ENCODE results near the gene NLGN3. TPM values are rescaled to one million over a fixed set of nuclear protein-coding genes. Genes with fewer than 3 reads are reported as not detected.
"Not testable (repeated sequence)": the region's sequence is repeated elsewhere in the genome, so short reads cannot be mapped to it uniquely, and the experiment has no call there.

The NLGN3 gene
- total RNA-seq, 1 experiment from 2014 or later = 0.95 TPM

- no peaks in the 10 kb centered on the region for H3K4me1 ChIP-seq
- H3K4me3 ChIP-seq = no peak overlapping the region
Measured at GRCh38 chrX:71171110-71171801, 26.6 kb downstream of the NLGN3 start.

GRCh38 chrX:71173440-71173839, 28.8 kb downstream of the NLGN3 start:
- H3K9me3 ChIP-seq (replicated peaks) = no peaks in the 10 kb centered on the region
- no peak for DNase-seq
- H3K27ac ChIP-seq = no peak overlapping the region
- no peak overlapping the region for H3K4me3 ChIP-seq
- H3K27me3 ChIP-seq = no peaks in the 10 kb centered on the region
- H3K4me1 ChIP-seq = no peaks in the 10 kb centered on the region
- H3K36me3 ChIP-seq = no peaks in the 10 kb centered on the region

More at GRCh38 chrX:71171110-71171801, 26.6 kb downstream of the NLGN3 start:
- Histone ChIP-seq H3K27me3 (no peaks in the 10 kb centered on the region), H3K9me3 (replicated peaks) (no peaks in the 10 kb centered on the region), H3K27ac (no peak overlapping the region), H3K36me3 (no peaks in the 10 kb centered on the region)
- DNase-seq = no peak

- H3K9me3 ChIP-seq (replicated peaks) = no peaks in the 10 kb centered on the region
- no peak for DNase-seq
- H3K4me3 ChIP-seq = no peak overlapping the region
- H3K4me1 ChIP-seq = no peaks in the 10 kb centered on the region
- no peak overlapping the region for H3K27ac ChIP-seq
- no peaks in the 10 kb centered on the region for H3K27me3 ChIP-seq
- no peaks in the 10 kb centered on the region for H3K36me3 ChIP-seq
Measured at GRCh38 chrX:71174795-71175194, 30.2 kb downstream of the NLGN3 start.

GRCh38 chrX:71175531-71175930, 30.9 kb downstream of the NLGN3 start:
- Histone ChIP-seq H3K4me1 (no peaks in the 10 kb centered on the region), H3K36me3 (no peaks in the 10 kb centered on the region), H3K27me3 (no peaks in the 10 kb centered on the region), H3K27ac (no peak overlapping the region), H3K9me3 (replicated peaks) (no peaks in the 10 kb centered on the region), H3K4me3 (no peak overlapping the region)
- no peak for DNase-seq

DNA sequence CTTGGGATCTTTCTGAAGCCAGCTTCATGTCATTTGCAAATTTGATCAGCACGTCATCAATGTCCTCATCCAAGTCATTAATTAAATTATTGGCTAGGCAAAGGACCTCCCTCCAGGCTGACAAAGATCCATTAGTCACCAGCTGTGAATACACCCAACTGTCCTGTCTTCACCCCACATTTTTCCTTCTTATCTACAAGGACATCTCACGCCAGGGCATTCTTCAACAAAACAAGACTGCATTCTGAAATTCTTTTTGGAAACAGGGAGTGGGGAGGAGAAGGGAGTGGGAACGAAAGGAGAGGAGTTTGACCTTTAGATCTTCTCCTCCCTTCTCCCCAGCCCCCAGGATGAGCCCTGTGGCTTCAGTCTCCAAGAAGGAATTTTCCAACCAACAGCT, 32.7 kb downstream of the NLGN3 start:
- Histone ChIP-seq H3K27me3 (no peaks in the 10 kb centered on the region), H3K4me3 (no peak overlapping the region), H3K9me3 (replicated peaks) (no peaks in the 10 kb centered on the region), H3K36me3 (no peaks in the 10 kb centered on the region), H3K4me1 (no peaks in the 10 kb centered on the region; the same call in 1 of the 2 replicates), H3K27ac (no peak overlapping the region)
- DNase-seq = no peak

- no peak overlapping the region for H3K27ac ChIP-seq
- no peaks in the 10 kb centered on the region for H3K9me3 ChIP-seq (replicated peaks)
- no peaks in the 10 kb centered on the region for H3K36me3 ChIP-seq
- no peak overlapping the region for H3K4me3 ChIP-seq
- no peaks in the 10 kb centered on the region for H3K27me3 ChIP-seq
- peak; percentile 48 to 85 for DNase-seq
- H3K4me1 ChIP-seq = peaks cover 3% of the 10 kb centered on the region; the same call in 1 of the 2 replicates
Measured at GRCh38 chrX:71178908-71179307, 34.3 kb downstream of the NLGN3 start.

DNA sequence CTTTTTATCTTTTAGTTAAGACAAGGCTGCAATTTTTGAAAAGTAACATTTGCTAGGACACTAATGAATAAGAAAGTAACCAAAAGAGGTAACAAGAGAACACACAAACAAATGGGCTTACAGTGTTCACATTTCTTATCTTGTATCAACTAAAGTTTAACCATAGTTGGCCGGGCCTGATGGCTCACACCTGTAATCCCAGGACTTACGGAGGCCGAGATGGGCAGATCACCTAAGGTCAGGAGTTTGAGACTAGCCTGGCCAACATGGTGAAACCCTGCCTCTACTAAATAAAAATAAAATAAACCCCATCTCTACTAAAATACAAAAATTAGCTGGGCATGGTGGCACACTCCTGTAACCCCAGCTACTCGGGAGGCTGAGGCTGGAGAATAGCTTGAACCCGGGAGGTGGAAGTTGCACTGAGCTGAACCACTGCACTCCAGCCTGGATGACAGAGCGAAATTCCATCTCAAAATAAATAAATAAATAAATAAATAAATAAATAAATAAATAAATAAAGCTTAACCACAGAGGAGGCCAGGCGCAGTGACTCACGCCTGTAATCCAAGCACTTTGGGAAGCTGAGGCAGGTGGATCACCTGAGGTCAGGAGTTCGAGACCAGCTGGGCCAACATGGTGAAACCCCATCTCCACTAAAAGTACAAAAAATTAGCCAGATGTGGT, 36.1 kb downstream of the NLGN3 start:
- not testable (repeated sequence) for H3K36me3 ChIP-seq; H3K27ac ChIP-seq; H3K9me3 ChIP-seq (replicated peaks); H3K4me3 ChIP-seq; DNase-seq; H3K4me1 ChIP-seq; H3K27me3 ChIP-seq

DNA sequence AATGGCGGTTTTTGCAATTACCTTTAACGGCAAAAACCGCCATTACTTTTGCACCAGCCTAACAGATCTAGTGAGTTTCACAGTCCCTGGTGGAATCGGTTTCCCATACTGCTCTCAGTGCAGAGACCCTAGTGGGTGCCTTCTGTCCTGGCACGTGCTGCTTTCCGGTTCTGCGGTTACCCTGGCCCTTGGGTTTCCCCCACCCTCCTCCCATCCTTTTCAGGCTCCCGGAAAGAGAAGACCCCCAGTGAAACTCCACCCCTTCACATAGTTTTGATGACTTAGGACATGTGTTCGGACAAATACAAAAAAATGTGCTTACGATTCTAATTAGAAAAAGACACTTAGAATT, 36.9 kb downstream of the NLGN3 start:
- no peaks in the 10 kb centered on the region for H3K27me3 ChIP-seq
- H3K9me3 ChIP-seq (replicated peaks) = no peaks in the 10 kb centered on the region
- DNase-seq = peak; percentile 69 to 76
- H3K4me3 ChIP-seq = peak overlapping the region; percentile 53
- H3K4me1 ChIP-seq = peaks cover 3% of the 10 kb centered on the region; the same call in 1 of the 2 replicates
- no peaks in the 10 kb centered on the region for H3K36me3 ChIP-seq
- peak overlapping the region; percentile 87 for H3K27ac ChIP-seq

- H3K4me1 ChIP-seq = peaks cover 3% of the 10 kb centered on the region; the same call in 1 of the 2 replicates
- DNase-seq = peak; percentile 96 to 98
- H3K27ac ChIP-seq = peak overlapping the region; percentile 87
- no peaks in the 10 kb centered on the region for H3K9me3 ChIP-seq (replicated peaks)
- H3K36me3 ChIP-seq = no peaks in the 10 kb centered on the region
- peak overlapping the region; percentile 53 for H3K4me3 ChIP-seq
- no peaks in the 10 kb centered on the region for H3K27me3 ChIP-seq
Measured at GRCh38 chrX:71181910-71182799, 37.5 kb downstream of the NLGN3 start.

DNA sequence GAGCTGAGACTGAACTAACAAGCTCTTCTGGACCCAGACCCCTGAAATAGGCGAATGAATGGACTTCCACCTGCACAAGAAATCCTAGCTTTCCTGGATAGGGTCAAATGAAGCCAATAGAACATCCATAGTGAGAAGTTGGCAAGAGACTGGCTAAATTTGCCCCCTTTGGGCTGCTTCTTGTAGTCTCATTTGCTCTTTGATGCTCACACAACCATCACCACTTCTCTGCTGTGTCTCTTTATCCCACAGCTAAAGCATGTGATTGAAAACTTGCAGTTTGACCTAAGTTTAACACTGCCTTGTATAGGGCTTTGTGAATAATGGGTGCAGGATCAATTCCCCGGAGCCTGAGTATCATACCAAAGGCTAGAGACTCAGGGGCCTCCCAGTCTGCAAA, 38.2 kb downstream of the NLGN3 start:
- Histone ChIP-seq H3K27me3 (no peaks in the 10 kb centered on the region), H3K27ac (no peak overlapping the region), H3K4me3 (no peak overlapping the region; the same call in 1 of the 2 replicates), H3K36me3 (no peaks in the 10 kb centered on the region), H3K9me3 (replicated peaks) (no peaks in the 10 kb centered on the region), H3K4me1 (peaks cover 3% of the 10 kb centered on the region; the same call in 1 of the 2 replicates)
- DNase-seq = peak in 1 of 2 experiments; percentile 7

DNA sequence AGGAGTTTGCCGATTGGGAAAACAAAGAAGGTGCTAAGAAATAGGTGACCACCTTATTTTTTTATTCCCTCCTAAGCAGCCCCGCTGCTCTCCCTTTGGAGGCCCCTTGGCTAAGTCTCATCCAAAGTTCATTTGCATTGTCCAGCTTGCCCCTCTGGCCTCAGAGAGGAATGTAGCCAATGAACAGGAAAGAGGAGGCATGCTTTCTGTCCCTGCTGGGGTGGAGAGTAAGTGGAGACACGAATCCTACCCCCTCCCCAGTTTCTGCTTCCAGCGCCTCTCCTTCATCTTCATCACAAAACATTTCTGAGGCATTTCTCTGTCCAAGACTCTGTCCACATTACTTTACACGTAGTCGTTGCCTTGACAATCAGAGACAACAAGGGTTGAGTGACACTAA, 38.7 kb downstream of the NLGN3 start:
- H3K27ac ChIP-seq = no peak overlapping the region
- H3K4me3 ChIP-seq = no peak overlapping the region
- peaks cover 3% of the 10 kb centered on the region; the same call in 1 of the 2 replicates for H3K4me1 ChIP-seq
- DNase-seq = no peak
- H3K27me3 ChIP-seq = no peaks in the 10 kb centered on the region
- no peaks in the 10 kb centered on the region for H3K36me3 ChIP-seq
- H3K9me3 ChIP-seq (replicated peaks) = no peaks in the 10 kb centered on the region

DNA sequence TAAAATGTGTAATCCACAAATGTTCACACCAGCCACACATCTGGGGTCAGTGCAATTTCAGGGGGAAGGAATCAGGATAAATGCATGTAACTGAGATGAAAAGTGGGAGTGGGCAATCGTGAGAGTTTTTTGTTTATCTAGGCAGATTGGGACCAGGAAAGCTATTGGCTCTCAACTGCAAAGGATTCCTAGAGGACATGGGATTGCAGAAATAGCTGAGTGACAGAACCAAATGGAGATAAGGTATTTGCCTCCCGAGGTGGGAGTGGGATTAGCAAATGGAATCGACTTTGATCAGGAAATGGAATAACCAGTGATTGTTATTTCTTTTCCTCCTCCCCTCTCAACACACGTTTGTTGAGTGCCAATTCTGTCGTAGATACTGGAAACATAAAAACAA, 39.5 kb downstream of the NLGN3 start:
- Histone ChIP-seq H3K27me3 (no peaks in the 10 kb centered on the region), H3K9me3 (replicated peaks) (no peaks in the 10 kb centered on the region), H3K36me3 (no peaks in the 10 kb centered on the region), H3K27ac (no peak overlapping the region), H3K4me1 (peaks cover 3% of the 10 kb centered on the region; the same call in 1 of the 2 replicates), H3K4me3 (no peak overlapping the region)
- peak in 1 of 2 experiments; percentile 27 for DNase-seq

DNA sequence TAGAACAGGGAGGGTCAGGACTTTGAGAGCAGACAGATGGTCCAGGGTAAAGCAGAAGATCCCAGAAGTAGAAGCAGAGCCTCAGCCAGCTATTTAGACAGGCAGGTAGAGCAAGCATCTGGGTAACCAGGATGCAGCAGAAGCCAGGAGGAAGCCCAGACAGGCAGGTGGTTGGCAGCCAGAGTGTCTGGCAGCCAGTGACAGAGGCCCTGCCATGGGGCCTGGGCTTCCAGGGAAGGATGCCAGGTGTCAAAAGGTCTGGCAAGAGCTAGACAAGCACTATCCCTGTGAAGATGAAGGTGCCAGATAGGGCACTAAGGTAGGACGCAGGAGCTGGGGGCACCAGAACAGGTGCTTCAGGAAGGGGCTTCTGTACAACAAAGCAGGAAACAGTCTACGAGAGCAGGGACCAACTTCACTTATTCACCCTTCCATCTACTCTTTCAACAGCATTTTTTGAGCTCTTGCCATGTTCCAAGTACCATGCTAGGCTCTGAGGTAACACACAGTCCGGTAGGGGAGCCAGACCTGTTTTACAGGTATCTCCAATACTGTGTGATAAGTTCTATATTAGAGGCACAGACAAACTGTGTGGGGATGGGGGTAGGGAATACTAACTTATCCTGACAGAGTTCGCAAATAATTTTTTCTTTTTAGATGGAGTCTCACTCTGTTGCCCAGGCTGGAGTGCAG, 40.3 kb downstream of the NLGN3 start:
- H3K27ac ChIP-seq = no peak overlapping the region
- no peak for DNase-seq

DNA sequence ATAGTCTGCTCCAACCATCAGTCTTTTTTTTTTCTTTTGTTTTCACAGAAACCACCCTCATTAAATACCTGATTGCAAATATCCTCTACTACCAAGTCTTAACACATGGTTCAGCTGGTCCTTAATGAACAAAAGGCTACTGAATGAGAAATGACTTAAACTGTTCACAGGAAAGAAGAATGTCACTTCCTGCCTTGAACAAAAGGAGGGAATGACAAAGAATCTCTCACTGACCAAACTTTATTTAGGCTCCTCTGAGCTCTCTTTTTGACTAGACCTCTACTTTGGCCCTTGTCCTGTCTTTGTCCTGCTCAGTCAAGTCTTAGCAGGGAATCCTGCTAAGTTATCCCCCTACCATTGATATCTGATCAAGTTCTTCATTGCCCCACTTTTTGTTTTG, 46.6 kb downstream of the NLGN3 start:
- no peaks in the 10 kb centered on the region for H3K4me1 ChIP-seq
- H3K27me3 ChIP-seq = no peaks in the 10 kb centered on the region
- no peaks in the 10 kb centered on the region for H3K9me3 ChIP-seq (replicated peaks)
- no peak overlapping the region for H3K27ac ChIP-seq
- no peaks in the 10 kb centered on the region for H3K36me3 ChIP-seq
- DNase-seq = no peak
- no peak overlapping the region for H3K4me3 ChIP-seq

More for the DNA sequence above, 40.3 kb downstream of the NLGN3 start:
- Histone ChIP-seq H3K4me3 (no peak overlapping the region), H3K36me3 (no peaks in the 10 kb centered on the region), H3K9me3 (replicated peaks) (no peaks in the 10 kb centered on the region), H3K4me1 (peaks cover 3% of the 10 kb centered on the region; the same call in 1 of the 2 replicates), H3K27me3 (no peaks in the 10 kb centered on the region)
